MM.1S (cell line): ENCODE results near the gene LARGE1.

Source experiments
- DNase-seq: peaks from one replicate; pipeline ENCODE4 v3.0.0-alpha.2; 2015
- H2AFZ ChIP-seq: fragments of 300-600 bp; sonication (generic); 2 replicates; pipeline ENCODE4 v1.6.0; 2016; ENCODE audit warnings: antibody characterized with exemption, low read length
- H3F3A ChIP-seq: fragments of 300-600 bp; sonication (generic); 2 replicates; pipeline ENCODE4 v1.6.1; 2016; ENCODE audit warnings: mild to moderate bottlenecking, antibody characterized with exemption, low read length, moderate library complexity, mixed read lengths; ENCODE audit not compliant: insufficient read depth
- H3K27ac ChIP-seq: fragments of 300-600 bp; sonication (generic); 2 replicates; pipeline ENCODE4 v1.5.1; 2016; ENCODE audit warnings: mild to moderate bottlenecking, low read length
- H3K27me3 ChIP-seq: fragments of 300-600 bp; sonication (generic); replicated peaks from 2 replicates; pipeline ENCODE4 v1.6.0; 2016; ENCODE audit warnings: low read length; ENCODE audit not compliant: insufficient read depth
- H3K36me3 ChIP-seq: fragments of 300-600 bp; sonication (generic); replicated peaks from 2 replicates; pipeline ENCODE4 v1.6.1; 2016; ENCODE audit warnings: mild to moderate bottlenecking, low read length, mixed read lengths; ENCODE audit not compliant: insufficient read depth
- H3K4me1 ChIP-seq: fragments of 300-600 bp; sonication (generic); 2 replicates; pipeline ENCODE4 v1.6.1; 2016; ENCODE audit warnings: low read length, mixed read lengths
- H3K4me2 ChIP-seq: fragments of 300-600 bp; sonication (generic); 2 replicates; pipeline ENCODE4 v1.6.0; 2016; ENCODE audit warnings: low read depth, low read length
- H3K4me3 ChIP-seq: fragments of 300-600 bp; sonication (generic); 2 replicates; pipeline ENCODE4 v1.5.1; 2016; ENCODE audit warnings: low read length, mixed read lengths
- H3K79me2 ChIP-seq: fragments of 300-600 bp; sonication (generic); 2 replicates; pipeline ENCODE4 v1.6.1; 2016; ENCODE audit warnings: mixed run types, low read length, mixed read lengths
- H3K9ac ChIP-seq: fragments of 300-600 bp; sonication (generic); 2 replicates; pipeline ENCODE4 v1.6.1; 2016; ENCODE audit warnings: low read length, mixed read lengths
- H3K9me2 ChIP-seq: fragments of 300-600 bp; sonication (generic); replicated peaks from 2 replicates; pipeline ENCODE4 v1.6.1; 2016; ENCODE audit warnings: mild to moderate bottlenecking, low read length, mixed read lengths; ENCODE audit not compliant: insufficient read depth
- H3K9me3 ChIP-seq: fragments of 300-600 bp; sonication (generic); replicated peaks from 2 replicates; pipeline ENCODE4 v1.6.1; 2016; ENCODE audit warnings: mild to moderate bottlenecking, low read length, mixed read lengths; ENCODE audit not compliant: insufficient read depth
- H4K20me1 ChIP-seq: fragments of 300-600 bp; sonication (generic); 2 replicates; pipeline ENCODE4 v1.6.1; 2016; ENCODE audit warnings: mild to moderate bottlenecking, low read length, moderate library complexity, mixed read lengths; ENCODE audit not compliant: insufficient read depth
- CTCF ChIP-seq: fragments of 300-600 bp; sonication (generic); IDR thresholded peaks from 2 replicates; pipeline ENCODE4 v1.5.1; 2016; ENCODE audit warnings: antibody characterized with exemption, low read length, mixed read lengths
- EZH2 ChIP-seq: fragments of 300-600 bp; sonication (generic); optimal IDR thresholded peaks from 2 replicates; pipeline ENCODE3; 2017; ENCODE audit warnings: low read depth, mild to moderate bottlenecking, antibody characterized with exemption, low read length, mixed read lengths
- EZH2phosphoT487 ChIP-seq: fragments of 300-600 bp; sonication (generic); IDR thresholded peaks from 2 replicates; pipeline ENCODE4 v1.6.1; 2018; ENCODE audit warnings: antibody characterized with exemption, low read length

Gene LARGE1

GRCh38 chr22:33710326-33710725, 209.9 kb downstream of the LARGE1 start:
- Histone ChIP-seq H3K4me1 (no peaks in the 10 kb centered on the region), H3K9ac (no peak overlapping the region), H3K4me3 (no peak overlapping the region), H3K27me3 (no peaks in the 10 kb centered on the region), H3K9me3 (no peaks in the 10 kb centered on the region), H3K9me2 (0 out of 2 replicates have a peak, but pooled peaks cover 3% of the 10 kb centered on the region), H3K79me2 (peaks cover 61% of the 10 kb centered on the region), H3K36me3 (no peaks in the 10 kb centered on the region), H2AFZ (no peak overlapping the region), H3K27ac (no peak overlapping the region), H3K4me2 (no peak overlapping the region), H4K20me1 (no peaks in the 10 kb centered on the region), H3F3A (no peaks in the 10 kb centered on the region)
- no peak for TF ChIP-seq EZH2
- no peak for TF ChIP-seq EZH2phosphoT487
- no peak for TF ChIP-seq CTCF
- DNase-seq, result no peak

GRCh38 chr22:33707581-33707980, 212.7 kb downstream of the LARGE1 start:
- H4K20me1 ChIP-seq, result no peaks in the 10 kb centered on the region
- no peak overlapping the region for H3K4me3 ChIP-seq
- TF ChIP-seq EZH2 (no peak), CTCF (no peak)
- no peak for DNase-seq
- H3K36me3 ChIP-seq, result no peaks in the 10 kb centered on the region
- peaks cover 65% of the 10 kb centered on the region for H3K79me2 ChIP-seq
- no peak overlapping the region for H3K9ac ChIP-seq
- H3K27me3 ChIP-seq, result no peaks in the 10 kb centered on the region
- H3K9me2 ChIP-seq, result 0 out of 2 replicates have a peak, but pooled peaks cover 3% of the 10 kb centered on the region
- H3K4me1 ChIP-seq, result no peaks in the 10 kb centered on the region
- H2AFZ ChIP-seq, result no peak overlapping the region
- H3F3A ChIP-seq, result no peaks in the 10 kb centered on the region
- H3K27ac ChIP-seq, result no peak overlapping the region
- no peak overlapping the region for H3K4me2 ChIP-seq
- no peaks in the 10 kb centered on the region for H3K9me3 ChIP-seq

DNA sequence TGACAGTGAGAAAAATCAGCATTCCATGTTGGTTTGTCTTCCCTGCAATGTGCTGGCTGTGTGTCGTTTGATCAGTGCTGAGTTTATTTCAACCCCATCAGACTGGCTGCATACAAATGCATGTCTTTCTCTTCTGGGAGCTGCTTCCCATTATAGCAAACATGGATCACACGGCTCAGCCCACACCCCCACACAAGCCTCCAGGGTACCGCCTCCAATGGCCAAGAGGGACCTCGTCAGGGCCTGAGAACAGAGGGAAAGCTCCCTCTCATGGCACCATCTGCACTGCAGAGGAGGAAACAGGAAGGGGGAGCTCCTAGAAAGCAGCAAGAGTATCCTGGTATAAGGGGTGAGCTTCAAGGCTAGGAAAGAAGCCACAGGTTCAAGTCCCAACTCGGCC, 214.2 kb downstream of the LARGE1 start:
- no peak for DNase-seq
- Histone ChIP-seq H3K79me2 (peaks cover 64% of the 10 kb centered on the region), H3K36me3 (no peaks in the 10 kb centered on the region), H4K20me1 (no peaks in the 10 kb centered on the region), H3K4me1 (no peaks in the 10 kb centered on the region), H2AFZ (no peak overlapping the region), H3K9me3 (no peaks in the 10 kb centered on the region), H3K4me3 (no peak overlapping the region), H3K27ac (no peak overlapping the region), H3K9ac (no peak overlapping the region), H3F3A (no peaks in the 10 kb centered on the region), H3K9me2 (0 out of 2 replicates have a peak, but pooled peaks cover 3% of the 10 kb centered on the region), H3K27me3 (no peaks in the 10 kb centered on the region), H3K4me2 (no peak overlapping the region)
- TF ChIP-seq EZH2 (no peak), CTCF (no peak), EZH2phosphoT487 (no peak)
